ENCODE results near the gene ARMH2. TPM values are rescaled to one million over a fixed set of nuclear protein-coding genes. Genes with fewer than 3 reads are reported as not detected.

ARMH2 gene
- total RNA-seq, 1 experiment from 2014 or later: not detected

- Mint-ChIP-seq H3K27me3 (ENCODE audit: insufficient read depth, unreplicated experiment) (no peaks in the 10 kb centered on the region), H3K9me3 (ENCODE audit: unreplicated experiment) (no peaks in the 10 kb centered on the region), H3K4me1 (ENCODE audit: low read depth, unreplicated experiment) (no peaks in the 10 kb centered on the region), H3K27ac (ENCODE audit: unreplicated experiment) (no peak overlapping the region), H3K4me3 (ENCODE audit: unreplicated experiment) (no peak overlapping the region), H3K36me3 (ENCODE audit: insufficient read depth, unreplicated experiment) (no peaks in the 10 kb centered on the region)
- BruUV-seq (replicated peaks): no TSS peak
- H3K27me3 ChIP-seq (replicated peaks; ENCODE audit: control insufficient read depth, insufficient read depth, low read length): no peaks in the 10 kb centered on the region
- H3K9me3 ChIP-seq: no peaks in the 10 kb centered on the region
- H3K4me1 ChIP-seq: no peaks in the 10 kb centered on the region
- intact Hi-C loops (cut with micrococcal nuclease; ENCODE audit: unreplicated experiment): no loop called here
- no peak for DNase-seq
- no peak for TF ChIP-seq CTCF (IDR thresholded peaks at IDR 0.05; ENCODE audit: insufficient read depth in 1 of 2, low read depth in 1 of 2, low read length in 1 of 2, severe bottlenecking in 1 of 2, unreplicated experiment in 1 of 2)
- ChIA-PET POLR2A (no interaction called here), CTCF (no interaction called here)
- H3K36me3 ChIP-seq (ENCODE audit: control insufficient read depth, insufficient read depth, low read length): no peaks in the 10 kb centered on the region
- H3K4me3 ChIP-seq (ENCODE audit: low read depth, low read length): no peak overlapping the region
Observed at GRCh38 chr6:24818346-24818745, 19.6 kb upstream of the ARMH2 start.

- TF ChIP-seq CTCF (IDR thresholded peaks at IDR 0.05; ENCODE audit: insufficient read depth in 1 of 2, low read depth in 1 of 2, low read length in 1 of 2, severe bottlenecking in 1 of 2, unreplicated experiment in 1 of 2): no peak
- Histone ChIP-seq H3K9me3 (no peaks in the 10 kb centered on the region), H3K4me3 (ENCODE audit: low read depth, low read length) (no peak overlapping the region), H3K4me1 (no peaks in the 10 kb centered on the region), H3K36me3 (ENCODE audit: control insufficient read depth, insufficient read depth, low read length) (no peaks in the 10 kb centered on the region), H3K27me3 (replicated peaks; ENCODE audit: control insufficient read depth, insufficient read depth, low read length) (no peaks in the 10 kb centered on the region)
- Mint-ChIP-seq H3K4me3 (ENCODE audit: unreplicated experiment) (no peak overlapping the region), H3K27me3 (ENCODE audit: insufficient read depth, unreplicated experiment) (no peaks in the 10 kb centered on the region), H3K36me3 (ENCODE audit: insufficient read depth, unreplicated experiment) (no peaks in the 10 kb centered on the region), H3K9me3 (ENCODE audit: unreplicated experiment) (no peaks in the 10 kb centered on the region), H3K4me1 (ENCODE audit: low read depth, unreplicated experiment) (no peaks in the 10 kb centered on the region), H3K27ac (ENCODE audit: unreplicated experiment) (no peak overlapping the region)
- POLR2A ChIA-PET: no interaction called here
- no peak for DNase-seq
- intact Hi-C loops (cut with micrococcal nuclease; ENCODE audit: unreplicated experiment): no loop called here
- CTCF ChIA-PET: no interaction called here
- BruUV-seq (replicated peaks): no TSS peak
Observed at GRCh38 chr6:24809728-24810127, 11.0 kb upstream of the ARMH2 start.

GRCh38 chr6:24807584-24807983, 8.9 kb upstream of the ARMH2 start:
- peaks cover 6% of the 10 kb centered on the region for H3K4me1 ChIP-seq
- POLR2A ChIA-PET: no interaction called here
- Mint-ChIP-seq H3K36me3 (ENCODE audit: insufficient read depth, unreplicated experiment) (peaks cover 6% of the 10 kb centered on the region), H3K27ac (ENCODE audit: unreplicated experiment) (no peak overlapping the region), H3K9me3 (ENCODE audit: unreplicated experiment) (no peaks in the 10 kb centered on the region), H3K4me1 (ENCODE audit: low read depth, unreplicated experiment) (peaks cover 7% of the 10 kb centered on the region), H3K27me3 (ENCODE audit: insufficient read depth, unreplicated experiment) (no peaks in the 10 kb centered on the region), H3K4me3 (ENCODE audit: unreplicated experiment) (no peak overlapping the region)
- CTCF ChIA-PET: no interaction called here
- no peak for TF ChIP-seq CTCF (IDR thresholded peaks at IDR 0.05; ENCODE audit: insufficient read depth in 1 of 2, low read depth in 1 of 2, low read length in 1 of 2, severe bottlenecking in 1 of 2, unreplicated experiment in 1 of 2)
- intact Hi-C loops (cut with micrococcal nuclease; ENCODE audit: unreplicated experiment): no loop called here
- H3K9me3 ChIP-seq: no peaks in the 10 kb centered on the region
- BruUV-seq (replicated peaks): no TSS peak
- H3K4me3 ChIP-seq (ENCODE audit: low read depth, low read length): no peak overlapping the region
- H3K27me3 ChIP-seq (replicated peaks; ENCODE audit: control insufficient read depth, insufficient read depth, low read length): no peaks in the 10 kb centered on the region
- DNase-seq: no peak
- no peaks in the 10 kb centered on the region for H3K36me3 ChIP-seq (ENCODE audit: control insufficient read depth, insufficient read depth, low read length)
